Vagina (tissue), 2 donors: Measurements from ENCODE around the gene CEMIP2. TPM values are rescaled to one million over a fixed set of nuclear protein-coding genes. Genes with fewer than 3 reads are reported as not detected.

ENCODE experiments used
- DNase-seq, 2 donors: peaks; one replicate each; pipeline ENCODE4 v3.0.0-alpha.2; 2017; ENCODE audit errors: extremely low spot score in 2 of 2
- H3K27ac ChIP-seq: fragments of 200-600 bp; sonication (generic); one replicate; pipeline ENCODE4 v1.5.1; 2019
- H3K27me3 ChIP-seq: fragments of 200-600 bp; sonication (generic); one replicate; pipeline ENCODE4 v1.5.1; 2019
- H3K36me3 ChIP-seq, 2 donors: fragments of 200-600 bp; sonication (generic); one replicate each; pipeline ENCODE4 v1.5.1; 2017 to 2019
- H3K4me1 ChIP-seq: fragments of 200-600 bp; sonication (generic); one replicate; pipeline ENCODE4 v1.5.1; 2019
- H3K4me3 ChIP-seq, 2 donors: fragments of 200-600 bp; sonication (generic); 1 replicate in 1 of 2; 2 replicates in 1 of 2; pipeline ENCODE4 v1.5.1; 2016 to 2019
- H3K9me3 ChIP-seq: fragments of 200-600 bp; sonication (generic); one replicate; pipeline ENCODE4 v1.5.1; 2019
- POLR2A ChIP-seq, 2 donors: fragments of 450-650 bp; IDR thresholded peaks; one replicate each; pipeline ENCODE4 v1.6.1; 2017; ENCODE audit warnings: antibody characterized with exemption in 2 of 2, mild to moderate bottlenecking in 2 of 2, moderate library complexity in 2 of 2
- POLR2AphosphoS5 ChIP-seq, 2 donors: sonication (generic); formaldehyde crosslinking; IDR thresholded peaks; one replicate each; pipeline ENCODE4 v1.9.0; 2017; ENCODE audit warnings: antibody characterized with exemption in 2 of 2, mild to moderate bottlenecking in 2 of 2, low read depth in 1 of 2; ENCODE audit not compliant: insufficient read depth in 1 of 2
- intact Hi-C: fragments of 100-400 bp; cut with DNase I; formaldehyde crosslinking; loops from one replicate; pipeline ENCODE4 v1.15.1; 2023
- total RNA-seq: library from RNA; depleted of rRNA; stranded (reverse); fragments of >200 nt; gene quantifications from one replicate; pipeline ENCODE4 v1.2.3, GENCODE V29; 2016
- TF ChIP-seq, protein P1 (sequence below), 3 experiments: fragments of 450-650 bp in 2 of 3; fragments of 200-600 bp in 1 of 3; sonication (generic) in 1 of 3; IDR thresholded peaks; one replicate each; pipeline ENCODE4 v1.5.1; 2017 to 2019; ENCODE audit warnings: antibody characterized with exemption in 3 of 3, mild to moderate bottlenecking in 2 of 3, moderate library complexity in 2 of 3

Gene CEMIP2
- total RNA-seq, 1 donor from 2014 or later = 46.7 TPM

GRCh38 chr9:71734950-71735349, 33.4 kb downstream of the CEMIP2 start:
- Histone ChIP-seq H3K27me3 (no peaks in the 10 kb centered on the region), H3K4me3 (no peak overlapping the region), H3K27ac (no peak overlapping the region), H3K9me3 (no peaks in the 10 kb centered on the region), H3K36me3 (peaks cover 0 to 11% of the 10 kb centered on the region in 2 donors), H3K4me1 (no peaks in the 10 kb centered on the region)
- no peak for DNase-seq
- intact Hi-C loops = no loop called here
- TF ChIP-seq, protein P1, sequence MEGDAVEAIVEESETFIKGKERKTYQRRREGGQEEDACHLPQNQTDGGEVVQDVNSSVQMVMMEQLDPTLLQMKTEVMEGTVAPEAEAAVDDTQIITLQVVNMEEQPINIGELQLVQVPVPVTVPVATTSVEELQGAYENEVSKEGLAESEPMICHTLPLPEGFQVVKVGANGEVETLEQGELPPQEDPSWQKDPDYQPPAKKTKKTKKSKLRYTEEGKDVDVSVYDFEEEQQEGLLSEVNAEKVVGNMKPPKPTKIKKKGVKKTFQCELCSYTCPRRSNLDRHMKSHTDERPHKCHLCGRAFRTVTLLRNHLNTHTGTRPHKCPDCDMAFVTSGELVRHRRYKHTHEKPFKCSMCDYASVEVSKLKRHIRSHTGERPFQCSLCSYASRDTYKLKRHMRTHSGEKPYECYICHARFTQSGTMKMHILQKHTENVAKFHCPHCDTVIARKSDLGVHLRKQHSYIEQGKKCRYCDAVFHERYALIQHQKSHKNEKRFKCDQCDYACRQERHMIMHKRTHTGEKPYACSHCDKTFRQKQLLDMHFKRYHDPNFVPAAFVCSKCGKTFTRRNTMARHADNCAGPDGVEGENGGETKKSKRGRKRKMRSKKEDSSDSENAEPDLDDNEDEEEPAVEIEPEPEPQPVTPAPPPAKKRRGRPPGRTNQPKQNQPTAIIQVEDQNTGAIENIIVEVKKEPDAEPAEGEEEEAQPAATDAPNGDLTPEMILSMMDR (IDR thresholded peaks at IDR 0.05) = no peak
- TF ChIP-seq POLR2A (IDR thresholded peaks at IDR 0.05) (no peak), POLR2AphosphoS5 (IDR thresholded peaks at IDR 0.05; ENCODE audit: insufficient read depth in 1 of 2, low read depth in 1 of 2) (no peak)

- H3K4me3 ChIP-seq = no peak overlapping the region
- no peaks in the 10 kb centered on the region for H3K27me3 ChIP-seq
- no peaks in the 10 kb centered on the region for H3K9me3 ChIP-seq
- H3K27ac ChIP-seq = no peak overlapping the region
- no peaks in the 10 kb centered on the region for H3K4me1 ChIP-seq
- no peak for TF ChIP-seq POLR2A (IDR thresholded peaks at IDR 0.05)
- TF ChIP-seq, protein P1 (IDR thresholded peaks at IDR 0.05) = no peak
- TF ChIP-seq POLR2AphosphoS5 (IDR thresholded peaks at IDR 0.05; ENCODE audit: insufficient read depth in 1 of 2, low read depth in 1 of 2) = no peak
- intact Hi-C loops = no loop called here
- DNase-seq = no peak
- H3K36me3 ChIP-seq = peaks cover 0 to 25% of the 10 kb centered on the region in 2 donors
These were observed 35.1 kb downstream of the CEMIP2 start for GRCh38 chr9:71733176-71733575.

DNA sequence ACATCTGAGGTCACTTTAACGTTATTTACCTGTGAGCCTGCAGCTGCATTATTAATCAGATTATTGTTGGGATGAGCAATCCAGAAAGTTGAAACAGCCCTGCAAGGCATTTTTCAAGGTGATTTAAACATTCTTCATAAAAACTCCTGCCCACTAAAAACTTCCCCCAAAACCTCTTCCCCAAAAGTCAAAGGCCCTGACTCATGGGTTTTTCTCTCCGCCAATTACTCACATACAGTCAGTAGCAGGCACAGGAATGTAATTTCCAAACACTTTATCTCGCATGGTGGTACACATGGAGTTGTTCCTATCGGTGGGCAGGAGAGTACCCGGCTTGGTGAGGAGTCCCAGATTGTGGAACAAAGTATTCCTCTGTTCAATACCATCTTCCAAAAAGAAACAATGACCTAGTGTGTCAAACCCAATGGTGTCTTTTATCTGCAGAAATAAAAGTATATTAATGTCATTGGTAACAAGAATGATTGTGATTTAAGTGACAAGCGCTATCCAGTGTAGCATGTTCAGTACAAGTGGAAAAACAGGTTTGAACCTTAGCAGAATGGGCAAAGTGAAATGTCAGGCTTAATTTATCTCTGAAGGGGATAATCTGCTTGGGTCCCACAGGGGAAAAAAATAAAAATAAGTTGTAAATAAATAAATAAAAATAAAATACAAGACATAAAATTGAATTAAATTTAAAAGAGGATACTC, 38.3 kb downstream of the CEMIP2 start:
- no peaks in the 10 kb centered on the region for H3K9me3 ChIP-seq
- no peaks in the 10 kb centered on the region for H3K27me3 ChIP-seq
- H3K36me3 ChIP-seq = peaks cover 0 to 31% of the 10 kb centered on the region in 2 donors
- H3K27ac ChIP-seq = no peak overlapping the region
- H3K4me3 ChIP-seq = no peak overlapping the region
- TF ChIP-seq, protein P1 (IDR thresholded peaks at IDR 0.05) = no peak
- TF ChIP-seq POLR2A (IDR thresholded peaks at IDR 0.05) = no peak
- no peak for TF ChIP-seq POLR2AphosphoS5 (IDR thresholded peaks at IDR 0.05; ENCODE audit: insufficient read depth in 1 of 2, low read depth in 1 of 2)
- intact Hi-C loops = no loop called here
- DNase-seq = no peak
- no peaks in the 10 kb centered on the region for H3K4me1 ChIP-seq

GRCh38 chr9:71726723-71727122, 41.6 kb downstream of the CEMIP2 start:
- Histone ChIP-seq H3K27ac (no peak overlapping the region), H3K36me3 (peaks cover 0 to 40% of the 10 kb centered on the region in 2 donors), H3K27me3 (no peaks in the 10 kb centered on the region), H3K4me1 (no peaks in the 10 kb centered on the region), H3K4me3 (no peak overlapping the region), H3K9me3 (no peaks in the 10 kb centered on the region)
- no peak for DNase-seq
- TF ChIP-seq POLR2A (IDR thresholded peaks at IDR 0.05) (no peak), POLR2AphosphoS5 (IDR thresholded peaks at IDR 0.05; ENCODE audit: insufficient read depth in 1 of 2, low read depth in 1 of 2) (no peak)
- TF ChIP-seq, protein P1 (IDR thresholded peaks at IDR 0.05) = no peak
- intact Hi-C loops = no loop called here

- Histone ChIP-seq H3K27me3 (no peaks in the 10 kb centered on the region), H3K27ac (no peak overlapping the region), H3K36me3 (peaks cover 0 to 45% of the 10 kb centered on the region in 2 donors), H3K9me3 (no peaks in the 10 kb centered on the region), H3K4me1 (no peaks in the 10 kb centered on the region), H3K4me3 (no peak overlapping the region)
- DNase-seq = no peak
- no peak for TF ChIP-seq POLR2AphosphoS5 (IDR thresholded peaks at IDR 0.05; ENCODE audit: insufficient read depth in 1 of 2, low read depth in 1 of 2)
- TF ChIP-seq, protein P1 (IDR thresholded peaks at IDR 0.05) = no peak
- TF ChIP-seq POLR2A (IDR thresholded peaks at IDR 0.05) = no peak
- intact Hi-C loops = no loop called here
These were observed 42.5 kb downstream of the CEMIP2 start for GRCh38 chr9:71725590-71726338.
